BLaER1 treated with 17β-estradiol and CSF1 and Interleukin-3, amounts not matched to agents 10 nM and 100 nM (cell line): ENCODE measurements around the gene RASSF5.
A peak's percentile ranks its signal among the peaks of the same experiment; 100 is the strongest.
"Not testable (repeated sequence)": the region's sequence is repeated elsewhere in the genome, so short reads cannot be mapped to it uniquely, and the experiment has no call there.

Experiments
- H3K27ac ChIP-seq, 11 experiments: shearing (Covaris generic); formaldehyde crosslinking; 2 replicates each; pipeline ENCODE4 v1.8.1; 2022
- H3K27me3 ChIP-seq, 11 experiments: shearing (Covaris generic); formaldehyde crosslinking; 2 replicates each; pipeline ENCODE4 v1.8.1; 2022
- H3K36me3 ChIP-seq, 11 experiments: shearing (Covaris generic); formaldehyde crosslinking; 2 replicates each; pipeline ENCODE4 v1.8.1; 2022
- H3K4me1 ChIP-seq, 10 experiments: shearing (Covaris generic); formaldehyde crosslinking; 2 replicates each; pipeline ENCODE4 v1.8.1; 2022
- H3K4me2 ChIP-seq, 11 experiments: shearing (Covaris generic); formaldehyde crosslinking; 2 replicates each; pipeline ENCODE4 v1.8.1; 2022
- H3K4me3 ChIP-seq, 10 experiments: shearing (Covaris generic); formaldehyde crosslinking; 2 replicates each; pipeline ENCODE4 v1.8.1; 2022
- H3K9ac ChIP-seq, 11 experiments: shearing (Covaris generic); formaldehyde crosslinking; 2 replicates each; pipeline ENCODE4 v1.8.1; 2022
- H3K9me3 ChIP-seq, 11 experiments: shearing (Covaris generic); formaldehyde crosslinking; replicated peaks in 1 of 11; 2 replicates each; pipeline ENCODE4 v1.8.1; 2022
- H4K20me1 ChIP-seq, 11 experiments: shearing (Covaris generic); formaldehyde crosslinking; 2 replicates each; pipeline ENCODE4 v1.8.1; 2022
- Cebpa-rat ChIP-seq, 11 experiments: shearing (Covaris generic); IDR thresholded peaks; 2 replicates each; pipeline ENCODE4 v1.8.1; 2022

Gene RASSF5

GRCh38 chr1:206478746-206479145 lies 28.6 kb upstream of the RASSF5 start:
- H3K9me3 ChIP-seq = no peaks in the 10 kb centered on the region
- H3K9ac ChIP-seq = peak overlapping the region in 8 of 11 experiments; percentile 1 to 59 (median 26); a peak in 7 of 22 replicates
- H3K36me3 ChIP-seq = peaks cover 55 to 96% (median 92%) of the 10 kb centered on the region in 11 experiments
- no peaks in the 10 kb centered on the region for H3K27me3 ChIP-seq
- no peak overlapping the region for H3K4me3 ChIP-seq
- H3K4me2 ChIP-seq = peak overlapping the region; percentile 18 to 66 (median 38); a peak in 20 of 22 replicates
- peaks cover 0 to 73% (median 10%) of the 10 kb centered on the region in 11 experiments; a peak in 13 of 22 replicates for H4K20me1 ChIP-seq
- no peak for TF ChIP-seq Cebpa-rat (IDR thresholded peaks at IDR 0.05)
- H3K4me1 ChIP-seq = peaks cover 26 to 50% (median 40%) of the 10 kb centered on the region in 10 experiments
- H3K27ac ChIP-seq = peak overlapping the region in 4 of 11 experiments; percentile 1 to 35 (median 22); a peak in 4 of 22 replicates

- H3K36me3 ChIP-seq = peaks cover 49 to 96% (median 92%) of the 10 kb centered on the region in 11 experiments
- H3K9ac ChIP-seq = peak overlapping the region in 8 of 11 experiments; percentile 1 to 59 (median 26); a peak in 9 of 22 replicates
- H4K20me1 ChIP-seq = peaks cover 0 to 77% (median 10%) of the 10 kb centered on the region in 11 experiments; a peak in 13 of 22 replicates
- no peaks in the 10 kb centered on the region for H3K27me3 ChIP-seq
- TF ChIP-seq Cebpa-rat (IDR thresholded peaks at IDR 0.05) = no peak
- no peaks in the 10 kb centered on the region for H3K9me3 ChIP-seq
- H3K4me1 ChIP-seq = peaks cover 26 to 43% (median 34%) of the 10 kb centered on the region in 10 experiments
- no peak overlapping the region for H3K4me3 ChIP-seq
- H3K4me2 ChIP-seq = peak overlapping the region; percentile 38 to 66 (median 48)
- H3K27ac ChIP-seq = peak overlapping the region in 5 of 11 experiments; percentile 1 to 49 (median 21); a peak in 6 of 22 replicates
These were observed 27.9 kb upstream of the RASSF5 start for GRCh38 chr1:206479183-206480125.

GRCh38 chr1:206480211-206480610 lies 27.1 kb upstream of the RASSF5 start:
- Histone ChIP-seq H3K9me3 (no peaks in the 10 kb centered on the region), H3K4me1 (peaks cover 26 to 36% (median 29%) of the 10 kb centered on the region in 10 experiments), H3K27me3 (no peaks in the 10 kb centered on the region), H3K36me3 (peaks cover 41 to 96% (median 92%) of the 10 kb centered on the region in 11 experiments), H3K4me3 (no peak overlapping the region), H4K20me1 (peaks cover 0 to 85% (median 15%) of the 10 kb centered on the region in 11 experiments; a peak in 13 of 22 replicates), H3K9ac (peak overlapping the region in 1 of 11 experiments; percentile 23; a peak in 1 of 22 replicates), H3K4me2 (peak overlapping the region; percentile 29 to 75 (median 53); a peak in 16 of 22 replicates), H3K27ac (peak overlapping the region in 5 of 11 experiments; percentile 27 to 59 (median 55); a peak in 4 of 22 replicates)
- no peak for TF ChIP-seq Cebpa-rat (IDR thresholded peaks at IDR 0.05)

- H4K20me1 ChIP-seq = peaks cover 0 to 92% (median 17%) of the 10 kb centered on the region in 11 experiments; a peak in 13 of 22 replicates
These were observed 24.7 kb upstream of the RASSF5 start for GRCh38 chr1:206482611-206483010.

GRCh38 chr1:206483864-206484263 lies 23.5 kb upstream of the RASSF5 start:
- H3K27ac ChIP-seq, H3K4me2 ChIP-seq, H3K27me3 ChIP-seq, H3K9me3 ChIP-seq, H3K4me3 ChIP-seq, H3K9ac ChIP-seq: not testable (repeated sequence)
- peaks cover 0 to 93% (median 21%) of the 10 kb centered on the region in 11 experiments; a peak in 13 of 22 replicates for H4K20me1 ChIP-seq
- H3K36me3 ChIP-seq = peaks cover 27 to 96% (median 87%) of the 10 kb centered on the region in 11 experiments; a peak in 21 of 22 replicates
- H3K4me1 ChIP-seq = peaks cover 23 to 56% (median 38%) of the 10 kb centered on the region in 10 experiments

More at GRCh38 chr1:206482611-206483010, 24.7 kb upstream of the RASSF5 start:
- no peak overlapping the region for H3K4me3 ChIP-seq
- no peak for TF ChIP-seq Cebpa-rat (IDR thresholded peaks at IDR 0.05)
- no peak overlapping the region for H3K9ac ChIP-seq
- H3K36me3 ChIP-seq = peaks cover 31 to 96% (median 87%) of the 10 kb centered on the region in 11 experiments; a peak in 21 of 22 replicates
- no peaks in the 10 kb centered on the region for H3K27me3 ChIP-seq
- H3K4me2 ChIP-seq = no peak overlapping the region
- H3K4me1 ChIP-seq = peaks cover 26 to 55% (median 41%) of the 10 kb centered on the region in 10 experiments
- H3K27ac ChIP-seq = peak overlapping the region in 2 of 11 experiments; percentile 29 to 42; a peak in 2 of 22 replicates
- no peaks in the 10 kb centered on the region for H3K9me3 ChIP-seq

DNA sequence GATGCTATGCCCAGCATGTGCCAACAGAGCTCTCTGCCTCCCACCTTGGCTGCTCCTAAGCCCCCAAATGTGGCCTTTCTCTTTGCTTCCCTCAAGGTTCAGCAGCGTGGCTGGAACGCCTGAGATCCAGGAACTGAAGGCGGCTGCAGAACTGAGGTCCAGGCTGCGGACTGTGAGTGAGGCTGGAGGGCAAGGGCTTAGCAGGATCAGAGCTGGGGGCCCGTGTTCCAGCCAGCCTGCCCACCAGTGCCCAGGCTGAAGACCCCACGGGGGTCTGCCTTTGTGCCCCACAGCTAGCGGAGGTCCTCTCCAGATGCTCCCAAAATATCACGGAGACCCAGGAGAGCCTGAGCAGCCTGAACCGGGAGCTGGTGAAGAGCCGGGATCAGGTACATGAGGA lies 22.4 kb upstream of the RASSF5 start:
- peaks cover 23 to 94% (median 79%) of the 10 kb centered on the region in 11 experiments; a peak in 21 of 22 replicates for H3K36me3 ChIP-seq
- no peak overlapping the region for H3K27ac ChIP-seq
- no peak overlapping the region for H3K4me2 ChIP-seq
- H3K9me3 ChIP-seq = no peaks in the 10 kb centered on the region
- no peak for TF ChIP-seq Cebpa-rat (IDR thresholded peaks at IDR 0.05)
- H4K20me1 ChIP-seq = peaks cover 0 to 88% (median 21%) of the 10 kb centered on the region in 11 experiments; a peak in 12 of 22 replicates
- H3K4me3 ChIP-seq = no peak overlapping the region
- H3K4me1 ChIP-seq = peaks cover 18 to 52% (median 33%) of the 10 kb centered on the region in 10 experiments
- no peak overlapping the region for H3K9ac ChIP-seq
- H3K27me3 ChIP-seq = no peaks in the 10 kb centered on the region

GRCh38 chr1:206486995-206487788 lies 20.1 kb upstream of the RASSF5 start:
- peak overlapping the region in 6 of 11 experiments; percentile 3 to 77 (median 68); a peak in 10 of 22 replicates for H3K4me2 ChIP-seq
- peaks cover 22 to 94% (median 78%) of the 10 kb centered on the region in 11 experiments; a peak in 21 of 22 replicates for H3K36me3 ChIP-seq
- H3K9ac ChIP-seq = peak overlapping the region in 7 of 11 experiments; percentile 18 to 45 (median 28); a peak in 9 of 22 replicates
- no peaks in the 10 kb centered on the region for H3K27me3 ChIP-seq
- H3K9me3 ChIP-seq = no peaks in the 10 kb centered on the region
- TF ChIP-seq Cebpa-rat (IDR thresholded peaks at IDR 0.05) = no peak
- H4K20me1 ChIP-seq = peaks cover 0 to 92% (median 26%) of the 10 kb centered on the region in 11 experiments; a peak in 14 of 22 replicates
- H3K4me3 ChIP-seq = no peak overlapping the region
- H3K4me1 ChIP-seq = peaks cover 28 to 61% (median 42%) of the 10 kb centered on the region in 10 experiments
- H3K27ac ChIP-seq = peak overlapping the region in 4 of 11 experiments; percentile 10 to 46 (median 26); a peak in 5 of 22 replicates

GRCh38 chr1:206487970-206488369 lies 19.4 kb upstream of the RASSF5 start:
- TF ChIP-seq Cebpa-rat (IDR thresholded peaks at IDR 0.05) = no peak

More at GRCh38 chr1:206487970-206488369, 19.4 kb upstream of the RASSF5 start:
- H3K27ac ChIP-seq = peak overlapping the region in 1 of 11 experiments; percentile 21; a peak in 1 of 22 replicates
- H3K4me3 ChIP-seq = no peak overlapping the region
- H3K4me1 ChIP-seq = peaks cover 36 to 69% (median 50%) of the 10 kb centered on the region in 10 experiments
- peak overlapping the region in 6 of 11 experiments; percentile 2 to 41 (median 18); a peak in 5 of 22 replicates for H3K9ac ChIP-seq
- H3K4me2 ChIP-seq = peak overlapping the region in 3 of 11 experiments; percentile 71 to 77 (median 71); a peak in 5 of 22 replicates
- peaks cover 0 to 92% (median 28%) of the 10 kb centered on the region in 11 experiments; a peak in 14 of 22 replicates for H4K20me1 ChIP-seq
- H3K27me3 ChIP-seq = no peaks in the 10 kb centered on the region
- H3K9me3 ChIP-seq = no peaks in the 10 kb centered on the region
- H3K36me3 ChIP-seq = peaks cover 14 to 94% (median 78%) of the 10 kb centered on the region in 11 experiments; a peak in 21 of 22 replicates
